Body of pancreas (tissue), 4 donors: Measurements from ENCODE around the gene CDC14B.
A peak's percentile ranks its signal among the peaks of the same experiment; 100 is the strongest.

Source experiments
- CTCF ChIP-seq, 7 experiments: fragments of 450-650 bp in 4 of 7; fragments of 200-600 bp in 3 of 7; sonication (generic) in 3 of 7; IDR thresholded peaks; one replicate each; pipeline ENCODE4 v1.5.1; 2016 to 2019; ENCODE audit warnings: antibody characterized with exemption in 7 of 7
- POLR2A ChIP-seq, 3 donors: fragments of 450-650 bp; IDR thresholded peaks; one replicate each; pipeline ENCODE4 v1.6.1; 2016; ENCODE audit warnings: antibody characterized with exemption in 3 of 3, mild to moderate bottlenecking in 2 of 3

GRCh38 chr9:96612105-96612965 is 7.3 kb downstream of the CDC14B start:
- peak in 1 of 3 donors; percentile 30 for TF ChIP-seq POLR2A (IDR thresholded peaks at IDR 0.05)
- TF ChIP-seq CTCF (IDR thresholded peaks at IDR 0.05), result no peak
